PFSK-1 (cell line): ENCODE data around the gene ABHD14A.

Experiments
- FOXP2 ChIP-seq: optimal IDR thresholded peaks from 2 replicates; pipeline ENCODE3; 2011; ENCODE audit warnings: borderline replicate concordance, control low read depth, inconsistent platforms; ENCODE audit not compliant: insufficient read depth; ENCODE audit errors: extremely low read length, extremely low read depth
- POLR2AphosphoS5 ChIP-seq: IDR thresholded peaks from 2 replicates; pipeline ENCODE4 v1.6.1; 2012; ENCODE audit warnings: low read depth, mild to moderate bottlenecking, control low read depth, low read length, moderate library complexity
- REST ChIP-seq, 2 experiments: IDR thresholded peaks; 2 replicates each; pipeline versions ENCODE4 v1.6.1 to v1.8.0; 2011 to 2012; ENCODE audit warnings: low read depth in 2 of 2, low read length in 2 of 2, control low read depth in 1 of 2, inconsistent platforms in 1 of 2, mild to moderate bottlenecking in 1 of 2, moderate library complexity in 1 of 2; ENCODE audit not compliant: insufficient read depth in 1 of 2
- SIN3A ChIP-seq: IDR thresholded peaks from 2 replicates; pipeline ENCODE4 v1.6.1; 2012; ENCODE audit warnings: mild to moderate bottlenecking, low read length, moderate library complexity, borderline replicate concordance; ENCODE audit not compliant: insufficient read depth
- TAF1 ChIP-seq: IDR thresholded peaks from 2 replicates; pipeline ENCODE4 v1.6.1; 2012; ENCODE audit warnings: low read length, control low read depth, borderline replicate concordance; ENCODE audit not compliant: insufficient read depth

The ABHD14A gene

GRCh38 chr3:51960386-51960785, 14.5 kb upstream of the ABHD14A start:
- TF ChIP-seq FOXP2, result no peak
- TF ChIP-seq SIN3A, result no peak
- TF ChIP-seq REST (IDR thresholded peaks at IDR 0.05; ENCODE audit: insufficient read depth in 1 of 2, low read depth in 2 of 2, low read length in 2 of 2), result no peak
- TF ChIP-seq POLR2AphosphoS5, result no peak
- no peak for TF ChIP-seq TAF1

- TF ChIP-seq FOXP2, result no peak
- no peak for TF ChIP-seq REST (IDR thresholded peaks at IDR 0.05; ENCODE audit: insufficient read depth in 1 of 2, low read depth in 2 of 2, low read length in 2 of 2)
- no peak for TF ChIP-seq SIN3A
- TF ChIP-seq TAF1, result no peak
- TF ChIP-seq POLR2AphosphoS5, result no peak
Measured at GRCh38 chr3:51961011-51961410, 13.9 kb upstream of the ABHD14A start.

GRCh38 chr3:51961602-51962569, 13.0 kb upstream of the ABHD14A start:
- TF ChIP-seq REST (IDR thresholded peaks at IDR 0.05; ENCODE audit: insufficient read depth in 1 of 2, low read depth in 2 of 2, low read length in 2 of 2) (no peak), FOXP2 (no peak), POLR2AphosphoS5 (no peak), SIN3A (no peak), TAF1 (no peak)

- no peak for TF ChIP-seq TAF1
- TF ChIP-seq REST (IDR thresholded peaks at IDR 0.05; ENCODE audit: insufficient read depth in 1 of 2, low read depth in 2 of 2, low read length in 2 of 2), result no peak
- no peak for TF ChIP-seq POLR2AphosphoS5
- no peak for TF ChIP-seq FOXP2
- TF ChIP-seq SIN3A, result no peak
Measured at GRCh38 chr3:51962854-51963530, 11.9 kb upstream of the ABHD14A start.
